ENCODE measurements around the gene SHB.

SHB gene

DNA sequence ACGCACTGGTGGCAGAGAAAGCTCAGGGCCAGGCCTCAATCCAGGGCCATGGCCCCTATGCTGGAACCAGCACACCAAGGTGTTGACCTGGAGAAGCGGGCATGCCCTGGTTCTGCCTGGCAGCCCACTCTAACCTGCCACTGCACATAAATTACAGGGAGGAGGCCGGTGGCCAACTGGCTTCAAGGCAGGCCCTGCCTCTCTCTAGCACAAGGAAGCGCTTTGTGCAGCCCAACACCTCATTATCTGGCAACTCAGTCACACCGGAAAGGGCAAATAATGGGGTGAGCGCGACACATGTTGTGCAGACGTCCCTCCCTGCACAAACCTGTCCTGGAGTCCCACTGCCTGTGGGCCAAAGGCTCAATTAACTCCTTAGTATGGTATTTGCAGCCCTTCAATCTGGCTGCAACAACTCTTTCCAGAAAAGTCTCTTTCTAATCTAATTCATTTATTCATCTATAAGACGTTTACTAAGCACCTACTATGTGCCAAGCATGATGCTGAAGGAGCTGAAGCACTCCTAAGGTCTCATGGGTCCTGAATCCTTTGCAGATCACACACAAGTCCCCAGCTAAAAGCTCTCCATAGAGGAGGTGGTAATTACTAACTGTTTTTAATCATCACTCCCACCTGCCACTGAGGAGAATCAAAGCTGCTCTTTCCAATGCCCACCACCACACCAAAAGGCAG, 24.9 kb downstream of the SHB start:
- peak in 9 of 56 donors; percentile 16 to 58 (median 25) for DNase-seq

GRCh38 chr9:38042626-38043357, 26.2 kb downstream of the SHB start:
- DNase-seq, result peak in 1 of 56 donors; percentile 23

DNA sequence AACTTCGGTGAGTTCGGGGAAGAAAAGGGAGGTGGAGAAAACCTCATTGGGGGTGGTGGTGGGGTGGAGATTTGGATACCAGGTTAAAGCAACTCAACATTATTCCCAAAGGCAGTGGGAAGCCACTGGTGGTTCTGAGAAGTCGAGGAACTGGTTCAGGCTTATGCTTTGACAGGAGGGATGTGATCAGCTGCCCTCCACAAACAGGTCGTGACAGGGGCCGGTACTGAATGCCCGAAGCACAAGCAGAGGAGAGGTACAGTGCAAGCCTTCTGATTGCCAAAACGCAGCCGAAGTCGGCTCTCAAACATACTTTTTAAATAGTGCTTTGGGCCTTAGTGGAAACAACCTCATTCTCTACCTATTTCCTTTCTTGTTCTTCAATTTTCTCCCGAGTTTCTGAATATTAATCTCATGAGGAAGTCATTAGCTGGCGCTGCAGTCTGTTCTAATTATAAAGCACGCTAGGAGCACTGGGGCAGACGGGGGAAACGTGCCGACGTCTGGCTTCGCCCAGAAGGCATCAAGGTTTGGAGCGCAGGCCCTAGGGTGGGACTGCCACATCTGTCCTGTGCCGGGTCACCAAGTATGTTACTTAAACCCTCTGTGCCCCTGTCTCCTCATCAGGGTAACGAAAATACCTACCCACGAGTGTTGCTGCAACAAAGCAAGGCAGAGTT, 27.3 kb downstream of the SHB start:
- DNase-seq, result no peak

DNA sequence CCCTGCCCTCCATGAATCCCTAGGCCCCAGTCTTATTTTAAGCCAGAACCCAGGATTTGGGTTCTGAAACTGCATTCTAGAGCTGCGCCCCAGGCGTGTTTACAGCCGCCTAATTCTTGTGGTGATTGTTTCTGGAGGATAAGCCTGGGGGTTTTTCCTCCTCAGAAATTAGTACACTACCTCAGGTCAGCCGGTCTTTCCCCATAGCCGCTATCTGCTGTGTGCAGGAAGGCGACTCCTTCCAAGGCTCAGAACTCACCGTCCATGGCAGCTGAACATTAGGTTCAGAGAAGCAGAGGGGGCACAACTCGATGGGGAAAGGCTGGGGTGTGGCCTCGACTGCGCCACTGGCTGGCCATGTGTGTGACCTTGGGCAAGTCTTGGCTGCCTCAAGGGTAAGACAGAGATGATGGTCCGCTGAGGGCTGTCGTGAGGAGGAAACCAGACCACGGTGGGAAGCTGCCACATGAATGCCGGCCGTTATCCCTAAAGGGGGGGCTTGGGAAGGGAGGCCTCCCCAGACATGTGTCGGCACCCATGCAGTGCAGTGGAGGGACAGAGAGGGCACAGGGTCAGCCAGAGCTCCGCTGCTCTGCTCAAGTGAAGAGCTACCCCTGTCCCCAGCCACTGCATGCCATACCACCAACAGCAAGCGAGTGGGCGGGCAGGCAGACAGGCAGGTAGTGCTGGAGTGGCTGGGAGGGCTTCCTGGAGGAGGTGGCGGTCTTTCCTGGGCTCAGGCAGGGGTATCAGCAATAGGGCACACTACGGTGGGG, 28.9 kb downstream of the SHB start:
- DNase-seq, result no peak

- no peak for DNase-seq
These were observed 29.7 kb downstream of the SHB start for GRCh38 chr9:38039090-38039906.

GRCh38 chr9:38038307-38039089, 30.5 kb downstream of the SHB start:
- DNase-seq, result no peak

- no peak for DNase-seq
These were observed 31.1 kb downstream of the SHB start for GRCh38 chr9:38037981-38038306.

DNA sequence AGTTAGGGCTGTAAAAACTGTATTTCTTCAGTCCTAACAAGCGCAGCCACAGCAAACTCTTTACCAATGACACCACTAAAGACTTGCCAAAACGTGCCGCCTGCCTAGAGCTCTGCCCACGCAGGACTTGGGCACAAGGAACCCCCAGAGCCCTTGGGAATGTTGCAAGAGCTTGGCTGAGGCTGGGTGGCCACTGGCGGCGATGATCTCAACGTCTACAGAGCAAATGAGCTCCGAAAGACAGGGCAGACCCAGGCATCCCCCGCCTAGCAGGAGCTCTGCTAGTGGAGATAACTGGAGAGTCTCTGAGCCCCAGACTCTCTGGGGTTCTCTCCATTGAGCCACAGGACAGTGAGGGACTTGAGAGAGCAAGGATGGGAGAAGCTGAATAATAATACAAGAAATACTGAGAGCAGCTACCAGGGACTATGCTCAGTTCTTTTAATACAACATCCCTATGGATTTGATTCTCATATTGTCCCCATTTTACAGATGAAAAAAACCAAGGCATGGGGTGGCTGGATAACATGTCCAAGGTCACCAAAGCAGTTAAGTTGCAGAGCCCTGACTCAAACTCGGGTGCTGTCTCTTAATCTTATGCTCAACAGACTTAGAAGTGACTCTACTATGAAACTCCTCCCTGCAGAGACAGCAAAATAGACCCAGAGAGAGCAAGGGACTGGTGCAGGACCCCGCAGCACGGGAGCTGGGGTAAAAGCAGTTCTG, 32.5 kb downstream of the SHB start:
- no peak for DNase-seq

DNA sequence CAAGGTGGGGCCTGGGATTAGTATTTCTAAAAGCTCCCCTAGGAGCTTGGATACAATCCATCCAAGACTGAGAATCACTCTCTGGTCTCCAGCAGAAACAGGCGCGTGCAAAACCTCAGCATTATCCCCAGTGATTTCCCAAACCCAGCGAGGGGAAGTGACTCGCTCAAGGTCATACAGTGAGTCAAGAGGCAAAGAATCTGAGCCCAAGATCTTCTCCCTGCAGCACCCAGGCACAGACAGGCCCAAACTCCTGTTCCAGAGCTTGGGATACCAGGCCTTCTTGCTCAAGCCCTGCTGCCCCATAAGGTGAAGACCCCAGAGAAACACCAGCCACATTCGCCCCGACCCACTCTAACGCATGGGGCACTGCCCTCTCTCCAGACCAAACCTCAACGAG, 33.2 kb downstream of the SHB start:
- DNase-seq, result no peak

DNA sequence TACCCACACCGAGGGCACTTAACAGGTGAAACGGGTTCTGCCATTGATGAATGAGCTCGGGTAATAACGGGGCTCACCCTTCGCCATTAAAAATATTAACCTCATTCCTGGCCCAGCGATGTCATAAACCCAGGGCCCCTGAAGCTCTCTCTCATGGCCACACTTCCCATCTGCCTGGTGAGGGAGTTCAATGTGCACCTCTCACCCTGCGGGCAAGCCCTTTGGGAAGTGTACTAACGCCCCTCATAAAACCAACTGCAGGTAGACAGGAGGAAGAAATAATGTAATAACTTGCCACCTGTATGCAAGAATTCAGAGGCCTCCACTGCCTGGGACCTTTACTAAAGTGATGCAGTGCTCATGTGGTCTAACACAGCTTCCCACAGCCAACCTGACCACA, 35.1 kb downstream of the SHB start:
- DNase-seq, result no peak

- no peak for DNase-seq
These were observed 36.5 kb downstream of the SHB start for GRCh38 chr9:38032266-38033110.

GRCh38 chr9:38031594-38031993, 37.4 kb downstream of the SHB start:
- no peak for DNase-seq

DNA sequence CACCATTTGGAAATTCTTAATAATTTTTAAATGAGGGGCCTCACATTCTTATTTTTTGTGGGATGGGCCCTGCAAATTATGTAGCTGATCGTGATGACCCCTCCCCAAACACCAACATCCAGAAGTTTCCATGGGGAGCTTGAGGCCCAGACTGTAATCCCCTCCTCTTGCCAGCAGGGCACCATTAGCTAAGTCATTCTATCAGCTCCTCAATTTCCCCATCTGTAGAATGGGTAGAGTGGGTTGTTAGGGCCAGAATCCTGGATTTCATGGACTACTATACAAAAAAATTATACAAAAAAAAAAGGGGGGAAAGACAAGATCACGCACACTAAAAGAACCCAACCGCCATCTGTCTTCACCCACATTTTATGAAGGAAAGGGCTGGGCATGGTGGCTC, 38.4 kb downstream of the SHB start:
- DNase-seq, result no peak

- DNase-seq, result no peak
These were observed 39.0 kb downstream of the SHB start for GRCh38 chr9:38029915-38030638.

- no peak for DNase-seq
These were observed 41.3 kb downstream of the SHB start for GRCh38 chr9:38027714-38028113.

DNA sequence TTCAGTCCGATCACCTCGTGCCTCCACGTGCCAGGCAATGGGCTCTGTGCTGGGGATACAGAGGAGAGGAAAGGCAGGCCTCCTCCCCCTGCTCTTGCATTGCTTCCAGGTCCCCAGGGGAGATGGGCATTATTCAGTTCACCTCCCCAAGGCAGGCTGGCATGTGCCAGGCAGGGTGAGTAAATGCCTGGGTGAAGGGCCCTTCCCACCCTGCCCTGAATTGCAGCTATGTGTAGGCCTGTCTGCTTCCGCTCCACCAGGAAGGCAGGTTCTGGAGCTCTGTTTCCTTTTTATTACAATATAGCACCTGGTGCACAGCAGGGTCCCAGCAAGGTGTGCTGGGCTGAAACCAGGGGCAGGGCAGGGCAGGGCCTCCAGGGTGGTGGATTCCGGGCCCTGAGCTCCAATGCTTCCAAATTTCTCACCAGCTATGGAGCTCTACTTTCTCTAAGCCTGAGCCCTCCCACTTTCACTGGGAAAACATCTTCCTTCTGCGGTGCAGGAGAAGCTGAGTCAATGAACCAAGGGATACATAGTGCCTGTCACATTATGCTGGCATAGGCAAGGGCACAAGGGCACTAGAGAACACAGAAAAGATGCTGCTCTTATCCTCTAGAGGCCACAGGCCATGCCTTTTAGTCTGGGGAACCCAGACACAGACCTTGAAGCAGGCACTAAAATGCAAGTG, 42.0 kb downstream of the SHB start:
- no peak for DNase-seq

All from amygdala (tissue), 56 donors.